HG03432 (cell line): ENCODE data around the gene SLC8A2.

Source experiments
- ATAC-seq: cut with Tn5 transposase; IDR thresholded peaks from one replicate; pipeline ENCODE4 v1.9.1; 2021; ENCODE audit warnings: mild to moderate bottlenecking, moderate library complexity; ENCODE audit not compliant: unreplicated experiment

Gene SLC8A2

DNA sequence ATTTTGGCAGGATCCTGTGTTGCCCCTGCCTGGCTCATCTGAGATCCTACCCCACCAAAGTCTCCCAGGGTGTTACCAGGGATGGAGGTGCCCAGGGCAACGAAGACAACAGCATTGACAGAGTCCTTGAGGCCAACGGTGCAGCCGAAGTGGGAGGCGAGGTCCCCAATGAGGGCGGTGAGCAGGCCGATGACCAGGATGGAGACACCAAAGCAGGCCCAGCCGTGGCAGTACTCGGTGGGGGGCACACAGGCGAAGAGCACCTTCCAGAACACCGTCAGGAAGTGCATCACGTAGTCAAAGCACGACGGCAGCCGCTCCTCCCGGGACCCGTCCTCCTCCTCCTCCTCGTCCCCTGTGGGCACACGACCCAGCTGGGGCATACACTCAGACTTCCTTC, 39.6 kb downstream of the SLC8A2 start:
- no peak for ATAC-seq

DNA sequence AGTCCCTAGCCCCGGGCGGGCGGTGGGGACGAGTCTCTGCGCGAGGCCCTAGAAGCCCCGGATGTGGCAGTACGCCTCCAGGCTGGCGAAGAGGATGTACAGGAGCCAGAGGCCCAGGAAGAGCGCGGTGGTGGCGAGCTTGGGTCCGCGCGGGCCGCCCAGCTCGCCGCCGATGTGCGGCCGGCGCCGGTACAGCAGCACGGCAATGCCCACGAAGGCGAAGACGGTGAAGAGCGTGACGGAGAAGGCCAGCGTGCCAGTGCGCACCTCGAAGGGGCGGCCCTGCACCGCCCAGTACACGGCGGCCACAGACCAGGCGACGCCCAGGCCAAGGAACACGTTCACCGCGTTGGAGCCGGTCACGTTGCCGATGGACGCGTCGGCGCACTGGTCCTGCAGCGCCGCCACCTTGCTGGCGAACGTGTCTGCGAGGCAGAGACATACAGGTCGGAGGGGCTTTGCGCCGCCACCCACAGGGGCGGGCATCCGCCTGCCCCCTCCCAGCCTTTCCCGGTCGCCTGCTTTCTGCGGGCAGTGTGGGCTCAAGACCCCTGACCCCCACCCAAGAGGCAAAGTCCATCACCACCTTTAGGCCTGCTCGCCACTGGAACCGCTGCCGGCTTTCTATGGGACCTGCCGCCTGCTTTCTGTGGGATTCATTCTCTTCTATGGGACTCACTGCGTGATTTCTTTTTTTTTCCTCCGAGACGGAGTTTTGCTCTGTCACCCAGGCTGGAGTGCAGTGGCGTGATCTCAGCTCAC, 41.5 kb downstream of the SLC8A2 start:
- ATAC-seq = no peak

DNA sequence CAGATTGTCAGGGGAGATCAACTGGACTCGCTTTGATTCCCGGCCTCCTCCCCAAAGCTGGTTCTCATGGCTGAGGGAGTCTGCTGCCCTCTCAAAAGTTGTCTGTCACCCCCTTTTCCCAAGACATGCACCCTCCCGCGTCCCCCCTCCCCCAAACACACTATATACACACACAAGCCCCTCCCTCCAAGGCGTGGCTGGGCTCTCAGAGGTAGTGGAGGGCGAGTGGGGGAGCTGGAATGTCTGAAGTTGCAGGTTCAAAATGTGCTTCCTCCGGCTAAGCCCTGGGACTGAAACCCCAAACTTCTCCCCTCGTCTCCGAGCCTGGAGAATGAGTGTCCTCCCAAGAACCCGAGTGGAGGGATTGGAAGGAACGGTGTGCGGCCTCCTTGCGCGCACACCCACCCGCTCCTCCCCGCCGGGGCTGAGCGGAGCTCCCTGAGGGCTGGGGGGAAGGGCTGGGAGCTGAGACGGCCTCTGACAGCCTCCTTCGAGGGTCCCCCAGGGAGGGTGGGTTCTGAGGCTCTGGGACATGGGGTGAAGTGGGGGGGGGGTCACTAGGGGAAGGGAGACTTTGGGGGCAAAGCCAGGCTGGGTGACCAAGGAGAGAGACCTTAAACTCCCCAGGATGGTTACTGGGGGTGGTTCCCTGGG, 42.4 kb downstream of the SLC8A2 start:
- ATAC-seq = no peak

DNA sequence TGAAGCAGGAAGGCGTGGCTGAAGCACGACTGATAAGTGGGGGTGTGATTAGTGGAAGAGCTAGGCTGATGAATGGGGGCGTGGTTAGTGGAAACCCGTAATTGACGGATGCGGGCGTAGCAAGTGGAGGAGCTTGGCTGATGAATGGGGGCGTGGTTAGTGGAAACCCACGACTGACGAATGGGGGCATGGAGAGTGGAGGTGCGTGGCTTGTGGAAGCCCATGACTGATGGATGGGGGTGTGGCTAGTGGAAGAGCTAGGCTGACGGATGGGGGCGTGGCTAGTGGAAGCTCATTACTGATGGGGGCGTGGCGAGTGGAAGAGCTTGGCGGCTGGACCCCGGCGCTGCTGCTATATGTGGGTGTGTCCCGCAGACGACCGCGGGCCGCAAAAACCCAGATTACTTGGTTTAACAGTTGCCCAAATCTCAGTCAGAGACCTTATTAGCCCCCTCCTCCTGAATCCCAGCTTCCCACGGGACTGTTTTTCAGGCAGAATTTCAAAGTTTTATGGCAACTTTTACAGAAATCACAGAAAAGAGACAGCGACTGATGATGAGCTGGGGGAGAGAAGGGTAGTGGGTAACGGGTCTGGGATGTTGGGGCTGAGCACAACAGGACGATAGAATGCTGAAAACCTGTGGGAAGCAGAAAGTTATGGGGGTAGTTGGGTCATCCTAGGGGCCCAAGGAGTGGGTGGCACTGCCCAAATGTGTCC, 43.4 kb downstream of the SLC8A2 start:
- no peak for ATAC-seq

DNA sequence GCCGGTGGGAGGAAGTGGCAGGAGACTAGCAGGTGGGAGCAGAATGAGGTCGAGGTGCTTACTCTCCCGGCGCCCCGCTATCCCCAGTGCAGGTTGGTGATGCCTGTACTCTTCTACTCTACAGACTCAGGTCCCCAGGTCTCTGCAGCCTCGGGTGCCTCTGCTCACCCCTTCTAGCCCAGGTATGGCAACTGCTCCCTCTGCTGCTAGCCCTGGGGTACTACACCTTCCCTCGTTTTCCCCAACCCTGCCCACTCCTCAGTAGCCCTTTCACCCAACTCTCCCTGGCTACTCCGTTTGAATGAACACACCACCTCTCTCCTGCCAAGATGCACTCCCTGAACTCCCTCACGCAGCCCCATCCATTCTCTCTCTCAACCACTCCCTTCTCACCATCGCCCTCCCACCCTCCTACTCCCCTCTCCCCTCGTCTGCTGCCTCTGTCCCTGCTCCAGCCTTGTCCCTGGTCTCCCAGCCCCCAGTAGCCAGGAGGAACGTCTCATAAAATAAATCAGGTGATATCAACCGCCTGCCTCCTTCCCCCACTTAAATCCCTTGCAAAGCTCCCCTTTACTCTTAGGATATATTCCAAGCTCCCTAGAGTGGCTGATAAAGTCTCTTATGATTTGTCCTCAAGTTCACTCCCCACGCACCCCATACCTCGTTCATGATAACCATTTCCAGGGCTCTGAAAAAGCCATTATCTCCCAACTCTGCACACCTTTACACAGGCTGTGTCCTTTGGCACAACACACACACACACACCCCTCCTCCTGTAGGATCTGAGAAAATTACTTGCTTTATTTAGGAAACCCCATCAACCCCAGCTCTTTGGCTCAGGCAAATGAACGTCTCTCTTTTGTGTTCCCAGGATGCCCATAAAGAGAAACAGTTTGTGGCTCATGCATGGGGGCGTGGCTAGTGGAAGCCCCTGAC, 44.2 kb downstream of the SLC8A2 start:
- peak; percentile 62 for ATAC-seq

DNA sequence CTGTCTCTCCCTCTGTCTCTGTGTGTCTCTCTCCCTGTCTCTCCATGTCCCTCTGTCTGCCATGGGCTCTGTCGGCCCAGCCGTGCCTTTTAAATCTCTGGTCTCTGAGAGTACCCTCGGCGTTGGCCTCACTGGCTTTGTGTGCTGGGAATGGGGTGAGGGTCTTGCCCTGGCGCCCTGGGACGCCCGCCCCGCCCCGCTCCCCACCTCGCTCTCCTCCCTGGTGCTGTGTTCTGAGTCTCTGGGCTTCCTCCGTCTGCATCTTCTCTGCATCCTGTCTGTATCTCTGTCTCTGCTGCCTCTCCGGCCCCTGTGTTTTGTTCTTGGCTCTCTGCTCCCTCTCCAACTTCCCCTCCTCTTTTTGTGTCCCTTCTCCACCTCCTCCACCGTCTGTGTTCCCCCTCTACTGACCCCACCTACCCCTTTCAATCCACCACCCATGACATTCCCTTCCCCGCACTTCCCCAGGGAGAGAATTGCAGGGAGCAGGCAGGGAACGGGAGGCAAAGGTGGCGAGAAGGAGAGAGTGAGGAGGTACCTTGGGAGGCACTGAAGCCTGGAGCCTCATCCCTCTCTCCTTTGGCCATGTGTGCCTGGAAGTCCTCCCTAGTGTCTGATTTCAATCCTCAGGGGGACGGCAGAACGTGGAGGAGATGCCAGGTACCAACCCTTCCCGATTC, 48.4 kb downstream of the SLC8A2 start:
- ATAC-seq = no peak

DNA sequence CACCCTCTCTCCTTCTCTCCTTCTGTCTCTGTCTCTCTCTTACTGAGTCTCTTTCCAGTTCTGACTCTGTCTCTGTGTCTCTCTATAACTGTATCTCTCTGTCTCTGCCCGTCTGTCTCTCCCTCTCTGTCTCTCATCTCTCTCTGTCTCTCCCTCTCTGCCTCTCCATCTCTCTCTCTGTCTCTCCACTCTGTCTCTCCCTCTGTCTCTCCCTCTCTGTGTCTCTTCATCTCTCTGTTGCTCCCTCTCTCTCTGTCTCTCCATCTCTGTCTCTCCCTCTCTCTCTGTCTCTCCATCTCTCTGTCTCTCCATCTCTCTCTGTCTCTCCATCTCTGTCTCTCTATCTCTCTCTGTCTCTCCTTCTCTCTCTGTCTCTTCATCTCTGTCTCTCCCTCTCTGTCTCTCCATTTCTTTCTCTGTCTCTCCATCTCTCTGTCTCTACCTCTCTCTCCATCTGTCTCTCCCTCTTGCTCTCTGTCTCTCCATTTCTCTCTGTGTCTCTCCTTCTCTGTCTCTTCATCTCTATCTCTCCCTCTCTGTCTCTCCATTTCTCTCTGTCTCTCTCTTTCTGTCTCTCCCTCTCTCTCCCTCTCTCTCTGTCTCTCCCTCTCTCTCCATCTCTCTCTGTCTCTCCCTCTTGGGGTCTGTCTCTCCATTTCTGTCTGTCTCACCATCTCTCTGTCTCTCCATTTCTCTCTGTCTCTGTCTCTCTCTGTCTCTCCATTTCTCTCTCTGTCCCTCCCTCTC, 49.1 kb downstream of the SLC8A2 start:
- no peak for ATAC-seq

DNA sequence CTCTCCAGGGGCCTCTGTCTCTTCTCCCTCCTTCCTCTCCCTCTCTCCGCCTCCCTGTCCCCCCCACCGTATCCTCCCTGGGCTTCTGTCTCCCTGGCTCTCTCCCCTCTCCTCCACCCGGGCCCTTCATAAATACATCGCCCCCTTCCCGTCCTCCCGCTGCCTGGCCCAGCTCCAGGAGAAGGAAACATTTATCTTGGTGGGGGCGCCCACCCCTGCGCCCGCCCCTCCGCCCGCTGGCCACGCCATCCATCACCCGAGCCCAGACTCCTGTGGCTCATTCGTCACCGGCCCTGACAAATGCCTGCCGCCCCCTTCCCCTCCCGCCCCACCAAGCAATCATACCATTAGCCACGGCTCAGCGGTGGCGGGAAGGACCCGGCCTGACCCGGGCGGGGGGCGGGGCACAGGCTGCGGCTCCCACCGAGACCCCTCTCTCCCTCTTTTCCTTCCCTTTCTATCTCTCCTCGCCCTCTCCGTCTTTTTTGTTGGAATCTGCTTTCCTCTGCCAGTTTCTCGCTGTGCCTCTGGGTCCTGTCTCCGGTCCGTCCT, 49.8 kb downstream of the SLC8A2 start:
- no peak for ATAC-seq

DNA sequence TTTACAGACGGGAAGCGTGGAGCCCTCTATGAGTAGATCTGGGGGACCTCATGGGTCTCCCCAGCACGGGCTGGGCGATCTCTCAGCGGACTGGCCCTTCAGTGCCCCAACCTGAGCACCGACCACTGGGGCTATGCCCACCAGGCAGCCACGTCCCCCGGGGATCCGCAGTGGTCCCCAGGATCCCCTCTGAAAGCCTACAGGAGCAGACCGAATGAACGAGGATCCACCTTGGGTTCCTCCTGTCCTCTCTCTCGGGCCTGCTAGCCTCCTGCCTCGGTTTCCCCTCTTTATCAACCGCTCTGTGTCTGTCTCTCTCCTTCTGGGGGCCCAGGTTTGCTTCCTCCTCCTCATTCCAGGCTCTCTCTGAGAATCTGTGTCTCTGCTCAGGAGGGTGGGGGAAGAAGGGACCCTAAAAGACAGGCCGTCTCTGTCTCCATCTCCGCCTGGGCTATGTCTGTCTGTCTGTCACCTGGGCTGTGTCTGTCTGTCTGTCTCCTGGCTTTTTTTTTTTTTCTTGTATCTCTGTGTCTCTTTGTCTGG, 50.4 kb downstream of the SLC8A2 start:
- no peak for ATAC-seq

DNA sequence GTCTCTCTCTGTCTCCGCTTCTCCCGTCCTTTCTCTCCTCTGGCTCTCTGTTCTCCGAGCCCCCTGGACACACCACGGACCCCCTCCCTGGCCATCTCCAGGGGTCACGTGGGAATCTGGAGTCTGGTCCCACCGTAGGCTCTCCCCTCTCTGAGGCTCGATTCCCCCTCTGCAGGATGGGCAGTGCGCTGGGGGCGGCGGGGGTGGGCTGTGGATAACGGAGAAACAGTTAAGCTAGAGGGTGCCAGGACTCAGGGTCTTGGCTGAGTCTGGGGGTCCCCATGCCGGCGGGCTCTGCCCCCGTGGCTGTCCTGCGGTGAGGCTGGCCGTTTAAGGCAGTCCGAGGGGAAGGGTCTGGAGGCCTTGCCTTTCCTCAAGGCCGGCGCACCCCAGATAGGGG, 51.9 kb downstream of the SLC8A2 start:
- no peak for ATAC-seq

DNA sequence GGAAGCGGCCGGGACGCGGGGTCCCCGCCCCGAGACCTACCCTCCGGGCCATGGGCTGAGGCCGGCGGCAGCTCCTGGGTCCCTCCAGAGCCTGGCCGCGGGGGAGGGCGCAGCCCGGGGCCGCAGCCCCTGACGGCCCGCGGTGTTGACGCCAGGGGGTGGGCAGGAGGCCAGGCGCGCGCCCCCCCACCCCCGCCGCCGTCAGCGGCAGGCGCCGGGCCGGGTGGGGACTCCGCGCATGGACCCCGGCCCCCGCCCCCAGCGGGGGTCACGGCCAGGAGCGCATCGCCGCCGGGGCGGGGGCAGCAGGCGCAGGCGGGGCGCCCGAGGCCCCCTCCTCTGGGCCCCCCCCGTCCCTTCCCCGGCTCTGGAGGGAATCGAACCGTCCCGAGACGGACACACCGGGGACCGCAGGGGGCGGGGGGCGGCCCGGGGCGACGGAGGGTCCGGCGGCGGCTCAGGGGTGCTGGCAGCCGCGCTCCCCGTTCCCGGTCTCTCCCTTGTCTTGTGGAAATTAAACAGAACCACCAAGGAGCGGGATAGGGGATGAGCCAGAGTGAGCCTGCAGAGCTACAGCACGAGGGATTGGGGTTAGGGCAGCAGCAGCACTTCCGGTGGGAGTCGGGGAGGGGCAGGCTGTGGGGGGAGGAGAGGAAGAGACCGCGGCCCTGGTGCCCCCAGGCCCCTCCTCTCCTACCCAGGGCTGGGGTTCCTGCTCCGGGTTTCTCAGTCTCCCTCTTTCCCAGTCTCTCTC, 52.5 kb downstream of the SLC8A2 start, which contains the start of gene MEIS3:
Gene MEIS3 (minus strand): TSS at position 498 of the 754 bp plus-strand sequence. CDS start 446 bp downstream, at position 52.
- no peak for ATAC-seq

DNA sequence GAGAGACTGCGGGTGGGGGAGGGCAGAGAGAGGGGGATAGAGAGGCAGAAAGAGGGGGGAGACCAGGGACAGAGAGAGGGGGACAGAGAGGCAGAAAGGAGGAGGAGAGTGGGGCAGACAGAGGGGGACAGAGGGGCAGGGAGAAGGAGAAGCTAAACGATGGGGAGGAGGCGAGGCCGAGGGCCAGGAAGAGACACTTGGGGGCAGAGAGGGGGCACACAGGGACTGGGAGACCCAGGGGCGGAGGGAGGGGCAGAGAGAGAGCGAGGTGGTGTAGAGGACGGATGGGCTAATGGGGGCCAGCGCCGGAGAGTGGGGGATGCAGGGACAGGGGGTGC, 53.0 kb downstream of the SLC8A2 start:
- ATAC-seq = no peak

DNA sequence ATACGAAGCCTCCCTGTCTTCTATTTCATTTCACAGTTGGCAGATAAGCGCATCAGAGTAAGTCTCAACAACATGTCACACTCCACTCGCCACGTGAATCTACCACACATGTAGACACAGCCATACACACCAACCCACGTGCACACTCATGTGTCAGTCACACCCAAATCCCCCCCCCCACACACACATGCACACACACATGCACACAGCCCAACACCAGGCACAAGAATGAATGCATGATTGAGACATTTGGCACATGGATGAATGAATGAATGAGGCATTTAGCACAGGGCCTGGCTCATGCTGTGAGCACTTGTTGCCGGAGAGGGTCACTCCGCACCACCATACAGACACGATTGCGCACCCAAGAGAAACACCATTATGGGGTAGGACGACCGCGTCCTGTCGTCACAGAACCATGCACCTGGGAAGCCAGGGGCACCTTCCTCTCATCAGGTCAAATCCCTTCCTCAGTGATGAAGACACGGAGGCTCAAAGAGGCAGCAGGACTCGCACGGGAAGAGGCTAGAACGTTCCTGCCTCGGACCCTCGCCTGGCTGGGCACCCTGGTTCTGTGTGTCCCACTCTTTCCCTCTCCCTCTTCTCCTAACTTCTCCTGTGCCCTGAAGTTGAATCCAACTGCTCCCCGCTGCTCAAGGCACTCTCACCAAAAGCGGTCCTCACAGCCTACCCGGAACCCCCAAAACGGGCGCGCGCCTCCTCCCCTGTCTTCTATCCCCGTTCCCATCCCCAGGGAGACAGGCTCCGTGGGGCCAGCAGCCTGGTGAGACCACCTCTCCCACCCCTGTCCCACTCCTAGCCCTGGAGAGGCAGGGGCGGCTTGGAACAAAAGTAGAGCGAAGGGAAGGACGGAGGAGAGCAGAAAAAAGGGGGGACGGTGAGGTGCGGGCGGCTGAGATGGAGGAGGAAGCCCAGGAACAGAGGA, 53.7 kb downstream of the SLC8A2 start:
- no peak for ATAC-seq

DNA sequence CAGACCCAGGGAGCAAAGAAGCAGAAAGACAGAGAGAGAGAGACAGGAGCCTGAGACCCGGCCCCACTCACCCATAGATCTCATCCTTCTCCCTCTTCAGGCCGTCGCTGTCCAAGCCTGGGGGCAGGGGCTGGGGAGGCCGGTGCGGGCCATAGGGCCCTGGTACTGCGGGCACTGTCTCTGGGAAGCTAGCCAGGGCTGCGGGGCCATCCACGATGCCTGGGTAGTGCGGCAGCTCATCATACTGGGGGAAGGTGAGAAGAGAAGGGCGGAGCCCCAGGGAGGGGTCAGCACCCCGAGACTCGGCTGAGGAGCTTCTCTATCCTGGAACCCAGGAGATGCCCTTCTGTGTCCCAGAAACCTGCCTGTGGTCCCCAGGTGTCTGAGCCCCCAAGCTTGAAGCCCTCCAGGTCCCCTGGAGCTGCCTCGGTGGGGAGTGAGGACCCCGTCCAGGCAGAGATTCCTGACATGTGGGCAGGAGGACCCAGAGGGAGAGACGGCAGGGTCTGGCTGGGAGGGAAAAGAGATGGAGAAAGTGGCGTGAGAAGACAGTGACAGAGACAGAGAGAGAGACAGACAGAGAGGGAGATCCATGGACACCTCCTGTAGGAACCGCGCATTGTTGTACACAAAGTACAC, 54.5 kb downstream of the SLC8A2 start:
- ATAC-seq = no peak

DNA sequence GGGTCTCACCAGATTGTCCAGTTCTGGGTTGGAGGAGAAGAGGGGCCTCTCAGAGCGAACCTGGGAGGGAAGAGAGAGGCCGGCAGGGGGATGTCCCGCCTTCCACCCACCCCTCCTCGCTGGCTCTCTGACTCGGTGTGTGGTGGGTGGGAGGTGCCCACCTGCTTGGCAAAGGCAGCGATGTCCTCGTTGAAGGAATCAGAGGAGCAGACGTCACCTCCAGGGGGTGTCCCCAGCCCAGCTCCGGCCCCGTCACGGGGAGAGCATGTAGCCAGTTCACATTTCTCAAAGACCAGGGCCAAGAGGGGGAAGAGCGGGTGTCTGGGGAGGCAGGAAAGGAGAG, 55.1 kb downstream of the SLC8A2 start:
- ATAC-seq = no peak

DNA sequence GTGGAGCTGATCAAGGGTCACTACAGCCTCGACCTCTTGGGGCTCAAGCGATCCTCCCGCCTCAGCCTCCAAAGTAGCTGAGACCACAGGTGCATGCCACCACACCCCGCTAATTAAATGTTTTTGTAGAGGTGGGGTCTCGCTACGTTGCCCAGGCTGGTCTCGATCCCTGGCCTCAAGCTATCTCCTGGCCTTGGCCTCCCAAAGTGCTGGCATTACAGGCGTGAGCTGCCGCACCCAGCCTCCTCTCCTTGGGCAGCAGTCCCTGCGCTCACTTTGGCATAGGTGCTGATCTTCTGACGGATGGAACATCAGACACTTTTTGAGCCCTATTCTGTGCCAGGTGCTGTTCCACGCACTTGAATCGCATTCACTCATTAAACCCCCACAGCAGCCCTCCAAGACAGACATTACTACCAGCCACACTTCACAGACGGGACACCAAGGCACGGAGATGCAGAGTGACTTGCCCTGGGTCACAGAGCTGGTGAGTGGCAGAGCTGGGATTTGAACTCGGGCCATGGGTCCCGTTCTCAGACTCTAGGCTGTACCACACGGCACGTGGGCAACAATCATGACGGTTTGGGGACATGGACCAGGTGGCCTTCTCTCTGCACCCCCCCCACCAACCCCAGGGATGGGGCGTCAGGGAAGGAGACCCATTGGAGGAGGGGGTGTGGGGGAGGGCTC, 55.6 kb downstream of the SLC8A2 start:
- no peak for ATAC-seq
